ENCODE results near the gene PDE2A. TPM values are rescaled to one million over a fixed set of nuclear protein-coding genes. Genes with fewer than 3 reads are reported as not detected.

PDE2A gene
- total RNA-seq, 3 donors from 2014 or later = 23.7 to 85.9 (median 67.0) TPM

- Histone ChIP-seq H3K9me3 (no peaks in the 10 kb centered on the region), H3K36me3 (no peaks in the 10 kb centered on the region), H3K27me3 (no peaks in the 10 kb centered on the region), H3K4me3 (no peak overlapping the region), H3K27ac (no peak overlapping the region), H3K4me1 (no peaks in the 10 kb centered on the region)
- TF ChIP-seq POLR2A (IDR thresholded peaks at IDR 0.05) (no peak), POLR2AphosphoS5 (IDR thresholded peaks at IDR 0.05) (no peak), CTCF (IDR thresholded peaks at IDR 0.05) (no peak)
- no peak for DNase-seq (ENCODE audit: low spot score in 2 of 2)
- intact Hi-C loops (cut with DNase I; ENCODE audit: low total_unique reads) = no loop called here
These were observed 36.9 kb upstream of the PDE2A start for GRCh38 chr11:72711141-72711540.

GRCh38 chr11:72710278-72710677 is 36.1 kb upstream of the PDE2A start:
- Histone ChIP-seq H3K4me1 (no peaks in the 10 kb centered on the region), H3K9me3 (no peaks in the 10 kb centered on the region), H3K36me3 (no peaks in the 10 kb centered on the region), H3K4me3 (no peak overlapping the region), H3K27me3 (no peaks in the 10 kb centered on the region), H3K27ac (no peak overlapping the region)
- no peak for DNase-seq (ENCODE audit: low spot score in 2 of 2)
- TF ChIP-seq POLR2AphosphoS5 (IDR thresholded peaks at IDR 0.05) (no peak), CTCF (IDR thresholded peaks at IDR 0.05) (no peak), POLR2A (IDR thresholded peaks at IDR 0.05) (no peak)
- intact Hi-C loops (cut with DNase I; ENCODE audit: low total_unique reads) = no loop called here

- no peak overlapping the region for H3K27ac ChIP-seq
- intact Hi-C loops (cut with DNase I; ENCODE audit: low total_unique reads) = no loop called here
- no peaks in the 10 kb centered on the region for H3K9me3 ChIP-seq
- TF ChIP-seq POLR2AphosphoS5 (IDR thresholded peaks at IDR 0.05) (no peak), POLR2A (IDR thresholded peaks at IDR 0.05) (no peak), CTCF (IDR thresholded peaks at IDR 0.05) (no peak)
- H3K4me3 ChIP-seq = no peak overlapping the region
- H3K4me1 ChIP-seq = no peaks in the 10 kb centered on the region
- H3K36me3 ChIP-seq = no peaks in the 10 kb centered on the region
- no peak for DNase-seq (ENCODE audit: low spot score in 2 of 2)
- H3K27me3 ChIP-seq = no peaks in the 10 kb centered on the region
These were observed 35.4 kb upstream of the PDE2A start for GRCh38 chr11:72709478-72710238.

- Histone ChIP-seq H3K27me3 (no peaks in the 10 kb centered on the region), H3K4me1 (no peaks in the 10 kb centered on the region), H3K9me3 (no peaks in the 10 kb centered on the region), H3K4me3 (no peak overlapping the region), H3K36me3 (no peaks in the 10 kb centered on the region), H3K27ac (no peak overlapping the region)
- intact Hi-C loops (cut with DNase I; ENCODE audit: low total_unique reads) = no loop called here
- no peak for DNase-seq (ENCODE audit: low spot score in 2 of 2)
- TF ChIP-seq CTCF (IDR thresholded peaks at IDR 0.05) = no peak
- TF ChIP-seq POLR2AphosphoS5 (IDR thresholded peaks at IDR 0.05) = no peak
- TF ChIP-seq POLR2A (IDR thresholded peaks at IDR 0.05) = no peak
These were observed 32.8 kb upstream of the PDE2A start for GRCh38 chr11:72707032-72707431.

- H3K4me3 ChIP-seq = no peak overlapping the region
- no peaks in the 10 kb centered on the region for H3K4me1 ChIP-seq
- no peaks in the 10 kb centered on the region for H3K36me3 ChIP-seq
- DNase-seq (ENCODE audit: low spot score in 2 of 2) = no peak
- H3K27me3 ChIP-seq = no peaks in the 10 kb centered on the region
- intact Hi-C loops (cut with DNase I; ENCODE audit: low total_unique reads) = no loop called here
- no peak overlapping the region for H3K27ac ChIP-seq
- TF ChIP-seq CTCF (IDR thresholded peaks at IDR 0.05) (no peak), POLR2A (IDR thresholded peaks at IDR 0.05) (no peak), POLR2AphosphoS5 (IDR thresholded peaks at IDR 0.05) (no peak)
- no peaks in the 10 kb centered on the region for H3K9me3 ChIP-seq
These were observed 32.4 kb upstream of the PDE2A start for GRCh38 chr11:72706579-72706978.

Measured in breast epithelium (tissue), 4 donors.